ENCODE results near the gene POLA2. TPM values are rescaled to one million over a fixed set of nuclear protein-coding genes. Genes with fewer than 3 reads are reported as not detected.

The POLA2 gene
- total RNA-seq, 1 donor from 2014 or later: 5.2 TPM

GRCh38 chr11:65300621-65301275, 39.0 kb downstream of the POLA2 start:
- H4K20me1 ChIP-seq (ENCODE audit: insufficient read depth, low read length): no peaks in the 10 kb centered on the region
- H3K27me3 ChIP-seq (ENCODE audit: insufficient read depth, low read length): no peaks in the 10 kb centered on the region
- no peaks in the 10 kb centered on the region for H3K9me3 ChIP-seq (ENCODE audit: insufficient read depth, low read depth, low read length)
- Mint-ChIP-seq H3K27ac (ENCODE audit: unreplicated experiment) (no peak overlapping the region), H3K4me3 (ENCODE audit: unreplicated experiment) (no peak overlapping the region), H3K9me3 (ENCODE audit: unreplicated experiment) (no peaks in the 10 kb centered on the region), H3K4me1 (ENCODE audit: low read depth, unreplicated experiment) (peaks cover 10% of the 10 kb centered on the region), H3K27me3 (ENCODE audit: low read depth, unreplicated experiment) (no peaks in the 10 kb centered on the region), H3K36me3 (ENCODE audit: low read depth, unreplicated experiment) (peaks cover 5% of the 10 kb centered on the region)
- FAIRE-seq (no peak), DNase-seq (ENCODE audit: low read depth) (no peak)
- H3K36me3 ChIP-seq (ENCODE audit: insufficient read depth, low read length): peaks cover 6% of the 10 kb centered on the region
- no peaks in the 10 kb centered on the region for H3K79me2 ChIP-seq (ENCODE audit: insufficient read depth, low read length)
- peaks cover 13% of the 10 kb centered on the region for H3K4me1 ChIP-seq (ENCODE audit: insufficient read depth, low read length)
- no peak overlapping the region for H3K9ac ChIP-seq (ENCODE audit: low read length)
- H2AFZ ChIP-seq (ENCODE audit: low read depth, low read length): no peak overlapping the region
- H3K4me3 ChIP-seq (ENCODE audit: insufficient read depth, low read depth, low read length): no peak overlapping the region
- no peak overlapping the region for H3K4me2 ChIP-seq (ENCODE audit: low read length)
- no peak for TF ChIP-seq CTCF (IDR thresholded peaks at IDR 0.05; ENCODE audit: insufficient read depth, low read depth, low read length)
- no peak for TF ChIP-seq EZH2 (IDR thresholded peaks at IDR 0.05; ENCODE audit: insufficient read depth, low read length)
- H3K27ac ChIP-seq (ENCODE audit: low read depth, low read length): no peak overlapping the region

GRCh38 chr11:65301491-65302329, 39.9 kb downstream of the POLA2 start:
- peak overlapping the region; percentile 81 for H3K27ac Mint-ChIP-seq (ENCODE audit: unreplicated experiment)
- H3K4me1 ChIP-seq (ENCODE audit: insufficient read depth, low read length): peaks cover 13% of the 10 kb centered on the region
- H3K4me2 ChIP-seq (ENCODE audit: low read length): no peak overlapping the region
- no peaks in the 10 kb centered on the region for H3K36me3 Mint-ChIP-seq (ENCODE audit: low read depth, unreplicated experiment)
- TF ChIP-seq EZH2 (IDR thresholded peaks at IDR 0.05; ENCODE audit: insufficient read depth, low read length): no peak
- no peak for TF ChIP-seq CTCF (IDR thresholded peaks at IDR 0.05; ENCODE audit: insufficient read depth, low read depth, low read length)
- H3K9ac ChIP-seq (ENCODE audit: low read length): no peak overlapping the region
- no peak overlapping the region for H3K27ac ChIP-seq (ENCODE audit: low read depth, low read length)
- H3K27me3 ChIP-seq (ENCODE audit: insufficient read depth, low read length): no peaks in the 10 kb centered on the region
- peaks cover 10% of the 10 kb centered on the region for H3K4me1 Mint-ChIP-seq (ENCODE audit: low read depth, unreplicated experiment)
- H3K27me3 Mint-ChIP-seq (ENCODE audit: low read depth, unreplicated experiment): no peaks in the 10 kb centered on the region
- no peaks in the 10 kb centered on the region for H4K20me1 ChIP-seq (ENCODE audit: insufficient read depth, low read length)
- no peak overlapping the region for H3K4me3 Mint-ChIP-seq (ENCODE audit: unreplicated experiment)
- no peaks in the 10 kb centered on the region for H3K36me3 ChIP-seq (ENCODE audit: insufficient read depth, low read length)
- FAIRE-seq (no peak), DNase-seq (ENCODE audit: low read depth) (no peak)
- H3K9me3 Mint-ChIP-seq (ENCODE audit: unreplicated experiment): no peaks in the 10 kb centered on the region
- no peak overlapping the region for H3K4me3 ChIP-seq (ENCODE audit: insufficient read depth, low read depth, low read length)
- no peaks in the 10 kb centered on the region for H3K79me2 ChIP-seq (ENCODE audit: insufficient read depth, low read length)
- H3K9me3 ChIP-seq (ENCODE audit: insufficient read depth, low read depth, low read length): no peaks in the 10 kb centered on the region
- H2AFZ ChIP-seq (ENCODE audit: low read depth, low read length): no peak overlapping the region

All from astrocyte (in vitro differentiated cells and primary cell).